Mesendoderm (in vitro differentiated cells): ENCODE results near the gene KIAA0232.

Experiments used
- DNase-seq: peaks from one replicate; pipeline ENCODE4 v3.0.0; 2013
- H2AK5ac ChIP-seq: 2 replicates; pipeline ENCODE4 v1.6.1; 2013; ENCODE audit warnings: low read length, inconsistent platforms
- H2BK120ac ChIP-seq: 2 replicates; pipeline ENCODE4 v1.6.1; 2013; ENCODE audit warnings: low read depth, mild to moderate bottlenecking, low read length, moderate library complexity, mixed read lengths
- H2BK15ac ChIP-seq: replicated peaks from 2 replicates; pipeline ENCODE4 v1.6.1; 2013; ENCODE audit warnings: low read depth, mild to moderate bottlenecking, moderate library complexity
- H2BK5ac ChIP-seq: 2 replicates; pipeline ENCODE4 v1.6.1; 2013; ENCODE audit warnings: low read length, inconsistent platforms
- H3K18ac ChIP-seq: 2 replicates; pipeline ENCODE4 v1.6.1; 2013; ENCODE audit warnings: mild to moderate bottlenecking, low read length, mixed read lengths
- H3K23ac ChIP-seq: one replicate; pipeline ENCODE4 v1.6.1; 2013; ENCODE audit warnings: low read length
- H3K27ac ChIP-seq: 2 replicates; pipeline ENCODE4 v1.5.1; 2013; ENCODE audit warnings: low read depth, mild to moderate bottlenecking, inconsistent platforms, low read length, moderate library complexity
- H3K27me3 ChIP-seq: 2 replicates; pipeline ENCODE4 v1.6.1; 2013; ENCODE audit warnings: low read length, control low read depth, mild to moderate bottlenecking, inconsistent platforms; ENCODE audit not compliant: insufficient read depth, poor library complexity
- H3K36me3 ChIP-seq: 2 replicates; pipeline ENCODE4 v1.6.1; 2013; ENCODE audit warnings: low read length, inconsistent platforms; ENCODE audit not compliant: control insufficient read depth, insufficient read depth
- H3K4ac ChIP-seq: one replicate; pipeline ENCODE4 v1.6.1; 2013; ENCODE audit warnings: low read depth, mild to moderate bottlenecking, low read length, moderate library complexity
- H3K4me1 ChIP-seq: 2 replicates; pipeline ENCODE4 v1.6.1; 2013; ENCODE audit warnings: low read depth, low read length, inconsistent platforms; ENCODE audit not compliant: control insufficient read depth
- H3K4me2 ChIP-seq: 2 replicates; pipeline ENCODE4 v1.6.1; 2013; ENCODE audit warnings: low read length
- H3K4me3 ChIP-seq: 2 replicates; pipeline ENCODE4 v1.5.1; 2013; ENCODE audit warnings: mild to moderate bottlenecking, low read length
- H3K56ac ChIP-seq: one replicate; pipeline ENCODE4 v1.6.1; 2013; ENCODE audit warnings: low read length
- H3K79me1 ChIP-seq: 2 replicates; pipeline ENCODE4 v1.6.1; 2013; ENCODE audit warnings: low read length, inconsistent platforms
- H3K79me2 ChIP-seq: 2 replicates; pipeline ENCODE4 v1.6.1; 2013; ENCODE audit warnings: mild to moderate bottlenecking, low read length; ENCODE audit not compliant: control insufficient read depth, insufficient read depth
- H3K9ac ChIP-seq: 2 replicates; pipeline ENCODE4 v1.6.1; 2013; ENCODE audit warnings: low read length, inconsistent platforms
- H4K5ac ChIP-seq: one replicate; pipeline ENCODE4 v1.6.1; 2013; ENCODE audit warnings: low read length
- H4K8ac ChIP-seq: one replicate; pipeline ENCODE4 v1.6.1; 2013; ENCODE audit warnings: low read depth, mild to moderate bottlenecking, control low read depth, low read length, moderate library complexity
- WGBS: extraction: QIAGEN DNeasy Blood & Tissue Kit; methylation state at CpG from one replicate; pipeline ENCODE4 v1.1.7; 2013; ENCODE audit warnings: low lambda C conversion rate, missing lambda C conversion rate; ENCODE audit not compliant: insufficient coverage; ENCODE audit errors: extremely low coverage; 5-methylcytosine and 5-hydroxymethylcytosine counted together

KIAA0232 gene

DNA sequence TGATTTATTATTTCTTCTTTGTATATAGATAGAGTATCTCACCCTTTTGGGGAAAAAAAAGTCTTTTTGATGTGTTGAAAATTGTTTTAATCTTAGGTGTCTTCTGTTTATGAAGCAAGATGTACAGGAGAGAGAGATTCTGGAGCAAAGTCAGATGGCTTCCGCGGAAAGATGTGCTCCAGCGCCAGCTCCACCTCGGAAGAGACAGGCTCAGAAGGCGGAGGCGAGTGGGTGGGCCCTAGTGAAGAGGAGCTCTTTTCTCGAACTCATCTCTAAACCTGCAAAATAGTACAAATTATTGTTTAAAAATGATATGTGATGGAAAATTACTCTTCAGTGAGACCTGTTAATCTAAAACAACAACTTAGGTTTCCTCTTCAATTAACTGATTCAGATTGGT is 98.2 kb downstream of the KIAA0232 start:
- Histone ChIP-seq H3K56ac (no peak overlapping the region), H3K9ac (no peak overlapping the region), H3K23ac (no peak overlapping the region), H4K5ac (no peak overlapping the region), H3K27me3 (no peaks in the 10 kb centered on the region), H3K4me3 (no peak overlapping the region), H3K18ac (no peak overlapping the region), H3K4me1 (peaks cover 1% of the 10 kb centered on the region), H2AK5ac (no peak overlapping the region), H2BK5ac (no peak overlapping the region), H3K79me2 (no peaks in the 10 kb centered on the region), H2BK15ac (no peak overlapping the region), H3K79me1 (no peaks in the 10 kb centered on the region), H4K8ac (no peak overlapping the region), H2BK120ac (no peak overlapping the region), H3K4me2 (no peak overlapping the region), H3K36me3 (peaks cover 5% of the 10 kb centered on the region), H3K4ac (no peak overlapping the region), H3K27ac (no peak overlapping the region)
- WGBS, result no CpG with 5 or more reads among the region's 7 CpGs
- DNase-seq, result no peak

DNA sequence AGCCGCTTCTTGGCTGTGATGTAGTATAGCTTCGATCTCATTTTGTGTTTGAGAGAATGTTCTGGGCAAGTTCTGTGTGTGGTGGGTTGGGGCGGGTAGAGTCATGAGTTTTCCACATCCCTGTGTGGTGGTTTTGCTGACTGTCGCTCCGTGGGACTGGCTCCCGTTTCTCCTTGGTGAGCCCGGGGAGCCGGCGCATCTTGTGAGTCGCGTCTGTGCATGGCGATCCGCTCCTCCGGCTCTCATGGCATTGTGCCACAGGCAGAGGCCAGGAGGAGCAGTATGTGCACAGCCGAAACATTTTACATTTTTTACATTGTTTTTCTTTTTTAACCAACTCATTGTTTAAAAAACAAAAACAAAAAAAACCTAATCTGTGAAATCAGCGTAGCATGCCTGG is 99.4 kb downstream of the KIAA0232 start:
- Histone ChIP-seq H3K79me2 (no peaks in the 10 kb centered on the region), H2BK5ac (no peak overlapping the region)
- no CpG with 5 or more reads among the region's 16 CpGs for WGBS

DNA sequence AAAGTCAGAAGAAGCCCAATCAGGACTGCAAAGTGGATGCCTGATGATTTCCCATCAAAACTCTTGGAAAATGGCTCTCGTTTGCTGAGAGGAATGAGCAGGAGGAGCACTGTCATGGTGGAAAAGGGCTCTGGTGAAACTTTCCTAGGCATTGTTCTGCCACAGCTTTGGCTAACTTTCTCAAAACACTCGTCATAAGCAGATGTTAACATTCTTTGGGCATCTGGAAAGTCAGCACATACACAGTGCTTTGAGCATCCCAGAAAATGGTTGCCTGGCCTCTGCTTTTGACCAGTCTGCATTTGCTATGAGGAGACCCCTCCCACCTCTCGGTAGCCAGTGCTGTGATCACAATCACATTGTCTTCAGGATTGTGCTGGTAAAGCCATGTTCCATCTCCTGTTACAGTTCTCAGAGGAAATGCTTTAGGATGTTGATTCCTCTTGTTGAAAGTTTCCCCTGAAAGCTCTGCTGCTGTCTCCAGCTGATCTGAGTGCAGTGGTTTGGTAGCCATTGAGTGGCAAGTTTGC is 101.9 kb downstream of the KIAA0232 start:
- Histone ChIP-seq H3K4me1 (peaks cover 1% of the 10 kb centered on the region), H2BK15ac (no peak overlapping the region), H3K79me2 (no peaks in the 10 kb centered on the region), H3K23ac (no peak overlapping the region), H3K56ac (no peak overlapping the region), H3K9ac (no peak overlapping the region), H4K5ac (no peak overlapping the region), H3K27me3 (no peaks in the 10 kb centered on the region), H3K18ac (no peak overlapping the region), H2BK120ac (no peak overlapping the region), H3K79me1 (no peaks in the 10 kb centered on the region), H4K8ac (no peak overlapping the region), H3K4me2 (no peak overlapping the region), H3K4ac (no peak overlapping the region), H3K36me3 (peaks cover 3% of the 10 kb centered on the region), H3K4me3 (no peak overlapping the region), H3K27ac (no peak overlapping the region), H2BK5ac (no peak overlapping the region), H2AK5ac (no peak overlapping the region)
- DNase-seq, result peak; percentile 66
- WGBS, result no CpG with 5 or more reads among the region's 3 CpGs

More for the DNA sequence above, 99.4 kb downstream of the KIAA0232 start:
- Histone ChIP-seq H2BK15ac (no peak overlapping the region), H3K23ac (no peak overlapping the region), H3K27me3 (no peaks in the 10 kb centered on the region), H4K8ac (no peak overlapping the region), H4K5ac (no peak overlapping the region), H2BK120ac (no peak overlapping the region), H3K18ac (no peak overlapping the region), H3K56ac (no peak overlapping the region), H3K9ac (no peak overlapping the region), H3K4me3 (no peak overlapping the region), H3K4me1 (peaks cover 1% of the 10 kb centered on the region), H3K4me2 (no peak overlapping the region), H2AK5ac (no peak overlapping the region), H3K4ac (no peak overlapping the region), H3K27ac (no peak overlapping the region), H3K36me3 (peaks cover 3% of the 10 kb centered on the region), H3K79me1 (no peaks in the 10 kb centered on the region)
- no peak for DNase-seq

DNA sequence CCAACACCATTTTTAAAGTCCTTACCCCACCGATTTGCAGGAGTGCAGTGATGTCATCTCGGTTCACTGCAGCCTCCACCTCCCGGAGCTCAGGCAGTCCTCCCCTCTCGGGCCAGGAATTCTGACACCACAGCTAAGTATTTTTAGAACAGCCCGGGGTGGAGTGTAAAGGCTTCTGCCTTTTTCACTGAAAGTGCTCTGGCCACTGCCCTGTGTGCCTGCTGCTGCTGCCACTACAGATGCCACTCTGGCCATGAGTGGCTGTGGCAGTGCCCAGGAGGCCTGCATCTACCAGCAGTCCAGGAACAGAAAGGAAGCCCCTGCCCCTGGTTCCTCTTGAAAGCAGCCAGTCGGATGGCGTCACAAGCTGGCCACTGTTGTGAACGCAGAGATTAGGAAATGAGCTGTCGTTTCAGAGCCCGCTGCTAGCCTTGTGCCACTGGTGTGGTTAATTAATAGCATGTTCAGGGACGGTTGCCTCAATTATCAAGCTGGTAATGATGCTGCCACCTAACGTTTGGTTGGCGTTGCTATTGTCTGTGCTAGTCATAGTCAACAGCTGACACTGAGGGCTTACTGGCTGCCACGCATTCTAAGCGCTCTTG is 103.5 kb downstream of the KIAA0232 start:
- H3K27me3 ChIP-seq, result no peaks in the 10 kb centered on the region
- no peak overlapping the region for H3K23ac ChIP-seq
- H3K9ac ChIP-seq, result no peak overlapping the region
- H2BK5ac ChIP-seq, result no peak overlapping the region
- no peak overlapping the region for H3K4me3 ChIP-seq
- no peak overlapping the region for H2BK120ac ChIP-seq
- no peak overlapping the region for H3K4me2 ChIP-seq
- no peak overlapping the region for H2AK5ac ChIP-seq
- peaks cover 3% of the 10 kb centered on the region for H3K36me3 ChIP-seq
- H3K4me1 ChIP-seq, result peaks cover 1% of the 10 kb centered on the region
- H3K27ac ChIP-seq, result no peak overlapping the region
- no peak overlapping the region for H3K4ac ChIP-seq
- H3K18ac ChIP-seq, result no peak overlapping the region
- no CpG with 5 or more reads among the region's 15 CpGs for WGBS
- no peaks in the 10 kb centered on the region for H3K79me2 ChIP-seq
- no peak overlapping the region for H4K8ac ChIP-seq
- no peak overlapping the region for H4K5ac ChIP-seq
- DNase-seq, result peak; percentile 52
- H3K79me1 ChIP-seq, result no peaks in the 10 kb centered on the region
- H2BK15ac ChIP-seq, result no peak overlapping the region
- H3K56ac ChIP-seq, result peak overlapping the region; percentile 67

DNA sequence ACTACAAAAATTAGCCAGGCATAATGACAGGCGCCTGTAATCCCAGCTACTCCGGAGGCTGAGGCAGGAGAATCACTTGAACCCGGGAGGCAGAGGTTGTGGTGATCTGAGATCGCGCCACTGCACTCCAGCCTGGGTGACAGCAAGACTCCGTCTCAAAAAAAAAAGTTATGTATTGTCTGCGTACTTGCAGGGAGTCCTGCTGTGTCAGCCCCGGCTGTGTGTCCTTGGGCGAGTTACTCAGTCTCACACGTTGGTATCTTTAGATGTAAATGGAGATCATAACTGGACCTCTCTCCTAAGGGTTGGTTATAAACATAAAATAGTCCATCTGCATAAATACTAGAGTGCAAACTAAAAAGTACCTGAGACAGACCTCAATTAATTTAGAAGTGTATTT is 104.4 kb downstream of the KIAA0232 start:
- H4K5ac ChIP-seq, result no peak overlapping the region
- no peak overlapping the region for H2AK5ac ChIP-seq
- no peak overlapping the region for H3K23ac ChIP-seq
- DNase-seq, result no peak
- H3K27me3 ChIP-seq, result no peaks in the 10 kb centered on the region
- H4K8ac ChIP-seq, result no peak overlapping the region
- H2BK15ac ChIP-seq, result no peak overlapping the region
- no peak overlapping the region for H3K4me2 ChIP-seq
- H3K56ac ChIP-seq, result no peak overlapping the region
- no peak overlapping the region for H3K4me3 ChIP-seq
- no CpG with 5 or more reads among the region's 10 CpGs for WGBS
- no peak overlapping the region for H3K27ac ChIP-seq
- H3K9ac ChIP-seq, result no peak overlapping the region
- H3K36me3 ChIP-seq, result peaks cover 1% of the 10 kb centered on the region
- H3K79me2 ChIP-seq, result no peaks in the 10 kb centered on the region
- peaks cover 1% of the 10 kb centered on the region for H3K4me1 ChIP-seq
- no peaks in the 10 kb centered on the region for H3K79me1 ChIP-seq
- no peak overlapping the region for H2BK5ac ChIP-seq
- H2BK120ac ChIP-seq, result no peak overlapping the region
- no peak overlapping the region for H3K4ac ChIP-seq
- no peak overlapping the region for H3K18ac ChIP-seq
